ENCODE results near the gene GPR179.

GRCh38 chr17:38325221-38325851 lies 18.4 kb downstream of the GPR179 start:
- TF ChIP-seq, protein P1, sequence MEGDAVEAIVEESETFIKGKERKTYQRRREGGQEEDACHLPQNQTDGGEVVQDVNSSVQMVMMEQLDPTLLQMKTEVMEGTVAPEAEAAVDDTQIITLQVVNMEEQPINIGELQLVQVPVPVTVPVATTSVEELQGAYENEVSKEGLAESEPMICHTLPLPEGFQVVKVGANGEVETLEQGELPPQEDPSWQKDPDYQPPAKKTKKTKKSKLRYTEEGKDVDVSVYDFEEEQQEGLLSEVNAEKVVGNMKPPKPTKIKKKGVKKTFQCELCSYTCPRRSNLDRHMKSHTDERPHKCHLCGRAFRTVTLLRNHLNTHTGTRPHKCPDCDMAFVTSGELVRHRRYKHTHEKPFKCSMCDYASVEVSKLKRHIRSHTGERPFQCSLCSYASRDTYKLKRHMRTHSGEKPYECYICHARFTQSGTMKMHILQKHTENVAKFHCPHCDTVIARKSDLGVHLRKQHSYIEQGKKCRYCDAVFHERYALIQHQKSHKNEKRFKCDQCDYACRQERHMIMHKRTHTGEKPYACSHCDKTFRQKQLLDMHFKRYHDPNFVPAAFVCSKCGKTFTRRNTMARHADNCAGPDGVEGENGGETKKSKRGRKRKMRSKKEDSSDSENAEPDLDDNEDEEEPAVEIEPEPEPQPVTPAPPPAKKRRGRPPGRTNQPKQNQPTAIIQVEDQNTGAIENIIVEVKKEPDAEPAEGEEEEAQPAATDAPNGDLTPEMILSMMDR (IDR thresholded peaks at IDR 0.05 in 4 of 5, conservative IDR thresholded peaks at IDR 0.05 in 1 of 5), result no peak
- no peak for TF ChIP-seq POLR2A (IDR thresholded peaks at IDR 0.05)
